DND-41 (cell line): ENCODE results near the gene SCN8A.

Experiments used
- CTCF ChIP-seq: IDR thresholded peaks from 2 replicates; pipeline ENCODE4 v1.5.1; 2012; ENCODE audit warnings: borderline replicate concordance, low read length, moderate library complexity, mild to moderate bottlenecking; ENCODE audit not compliant: poor library complexity, severe bottlenecking; ENCODE audit errors: extremely low read depth
- EZH2 ChIP-seq: IDR thresholded peaks from 3 replicates; pipeline ENCODE4 v1.6.1; 2012; ENCODE audit warnings: borderline replicate concordance, low read depth, mild to moderate bottlenecking, moderate library complexity, low read length, inconsistent platforms; ENCODE audit not compliant: severe bottlenecking

- TF ChIP-seq CTCF (no peak), EZH2 (no peak)
Measured at GRCh38 chr12:51806896-51807295, 215.9 kb downstream of the SCN8A start.
